HG02623 (cell line): ENCODE results near the gene SAXO2.
A peak's percentile ranks its signal among the peaks of the same experiment; 100 is the strongest.
"Not testable (repeated sequence)": the region's sequence is repeated elsewhere in the genome, so short reads cannot be mapped to it uniquely, and the experiment has no call there.

Experiments
- ATAC-seq: cut with Tn5 transposase; IDR thresholded peaks from one replicate; pipeline ENCODE4 v1.9.1; 2021; ENCODE audit warnings: moderate library complexity; ENCODE audit not compliant: unreplicated experiment

The SAXO2 gene

DNA sequence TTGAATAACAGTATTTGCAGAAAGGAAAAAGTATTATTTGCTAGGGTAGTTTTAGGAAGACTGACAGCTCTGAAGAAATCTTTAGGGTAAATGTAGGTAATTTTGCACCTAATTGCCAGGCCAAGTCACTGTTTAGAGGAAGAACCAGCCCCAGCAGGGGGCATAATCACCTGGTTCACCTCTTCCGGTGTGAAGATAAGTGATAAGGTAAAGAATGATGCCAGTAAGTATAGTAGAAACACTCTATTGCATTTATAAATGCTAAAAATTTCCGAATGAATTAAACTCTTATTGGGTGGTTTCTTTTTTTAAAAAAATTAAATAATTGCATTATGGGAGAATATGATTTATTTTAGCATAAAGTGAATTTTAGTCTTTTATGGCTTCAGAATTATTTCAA is 21.8 kb downstream of the SAXO2 start:
- not testable (repeated sequence) for ATAC-seq

DNA sequence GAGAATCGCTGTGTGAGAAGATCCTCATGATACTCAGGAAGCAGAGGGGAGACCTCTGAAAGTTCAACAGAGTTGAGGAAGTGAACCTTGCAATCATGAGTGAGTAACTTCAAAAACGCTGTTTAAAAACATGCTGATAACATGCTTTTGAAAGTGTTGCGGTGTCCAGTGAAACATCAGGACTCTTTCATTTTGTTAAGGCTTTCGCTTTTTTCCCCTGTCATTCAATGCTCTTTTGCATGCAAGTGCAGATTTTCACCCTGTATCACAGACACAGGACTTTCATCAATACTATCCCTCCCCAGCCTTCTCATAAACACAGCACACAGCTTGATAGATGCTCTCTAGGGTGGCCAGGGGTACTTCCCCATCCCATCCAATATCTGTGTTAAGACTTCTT is 23.9 kb downstream of the SAXO2 start:
- peak; percentile 74 for ATAC-seq

DNA sequence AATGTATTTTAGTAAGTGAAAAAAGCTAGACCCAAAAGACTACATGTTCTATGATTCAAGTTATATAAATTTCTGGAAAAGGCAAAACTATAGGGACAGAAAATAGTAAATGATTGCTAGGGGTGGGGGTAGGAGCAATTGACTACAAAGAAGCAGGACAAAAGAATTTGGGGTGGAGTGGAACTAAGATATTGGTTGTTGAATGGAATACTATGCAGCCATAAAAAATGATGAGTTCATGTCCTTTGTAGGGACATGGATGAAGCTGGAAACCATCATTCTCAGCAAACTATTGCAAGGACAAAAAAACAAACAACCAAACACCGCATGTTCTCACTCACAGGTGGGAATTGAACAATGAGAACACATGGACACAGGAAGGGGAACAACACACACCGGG is 25.6 kb downstream of the SAXO2 start:
- not testable (repeated sequence) for ATAC-seq

DNA sequence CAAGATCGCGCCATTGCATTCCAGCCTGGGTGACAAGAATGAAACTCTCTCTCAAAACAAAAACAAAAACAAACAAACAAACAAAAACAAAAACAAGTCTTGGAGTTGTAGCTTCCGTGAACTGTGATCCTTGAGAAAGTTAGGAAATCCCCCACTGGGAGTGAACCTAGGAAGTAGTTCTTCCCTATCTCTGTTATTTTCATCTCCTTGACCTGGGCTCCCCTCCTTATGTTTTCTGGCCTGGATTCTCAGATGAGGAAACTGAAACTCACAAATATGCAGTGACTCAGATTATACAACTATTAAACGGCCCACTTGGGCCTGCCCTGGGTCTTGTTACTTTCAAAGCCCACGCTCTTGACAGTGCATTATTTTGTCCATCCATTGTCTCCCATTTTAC is 29.7 kb downstream of the SAXO2 start:
- ATAC-seq, result no peak

DNA sequence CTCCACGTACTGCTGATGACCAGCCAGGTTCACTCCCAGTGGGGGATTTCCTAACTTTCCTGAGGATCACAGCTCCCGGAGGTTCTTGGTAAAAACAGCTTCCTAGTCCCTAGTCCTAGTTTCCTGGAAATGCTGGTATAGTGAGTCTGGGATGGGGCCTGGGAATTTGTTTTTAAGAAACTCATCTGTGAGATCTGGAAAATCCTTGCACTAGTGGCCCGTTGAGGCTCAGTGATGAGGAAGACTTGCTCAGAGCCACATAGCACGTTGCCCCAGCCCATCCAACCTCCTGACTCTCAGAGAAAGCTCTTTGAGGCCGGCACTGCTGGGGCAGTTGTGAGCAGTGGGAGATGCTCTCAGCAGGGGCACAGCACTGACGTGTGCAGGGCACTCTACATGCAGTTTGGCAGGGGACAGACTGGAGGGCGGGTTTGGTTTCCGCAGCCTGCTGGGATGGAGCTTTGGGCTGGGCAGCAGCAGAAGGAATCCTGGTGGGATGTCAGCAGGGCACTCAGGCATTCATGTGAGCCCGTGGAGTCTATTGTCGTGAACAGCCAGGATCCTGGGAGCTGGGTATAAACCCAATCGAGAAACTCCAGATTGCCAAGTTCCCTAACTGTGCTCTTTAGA is 31.6 kb downstream of the SAXO2 start:
- no peak for ATAC-seq

DNA sequence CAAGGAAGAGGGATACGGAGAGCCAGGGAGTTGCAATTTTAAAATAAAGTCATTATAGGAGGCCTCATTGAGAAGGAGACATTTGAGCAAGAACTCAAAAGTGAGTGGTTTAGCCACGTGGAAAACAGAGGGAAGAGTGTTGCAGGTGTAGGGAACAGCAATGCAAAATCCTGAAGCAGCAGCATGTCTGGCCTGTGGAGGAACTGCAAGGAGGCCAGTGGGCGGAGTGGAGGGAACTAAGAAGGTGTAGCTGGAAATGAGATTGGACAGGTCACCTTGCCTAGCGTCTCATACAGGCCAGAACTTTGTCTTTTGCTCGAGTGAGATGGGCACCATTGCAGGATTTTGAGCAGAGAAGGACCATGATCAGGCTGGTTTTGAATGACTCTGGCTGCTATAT is 34.9 kb downstream of the SAXO2 start:
- ATAC-seq, result no peak

DNA sequence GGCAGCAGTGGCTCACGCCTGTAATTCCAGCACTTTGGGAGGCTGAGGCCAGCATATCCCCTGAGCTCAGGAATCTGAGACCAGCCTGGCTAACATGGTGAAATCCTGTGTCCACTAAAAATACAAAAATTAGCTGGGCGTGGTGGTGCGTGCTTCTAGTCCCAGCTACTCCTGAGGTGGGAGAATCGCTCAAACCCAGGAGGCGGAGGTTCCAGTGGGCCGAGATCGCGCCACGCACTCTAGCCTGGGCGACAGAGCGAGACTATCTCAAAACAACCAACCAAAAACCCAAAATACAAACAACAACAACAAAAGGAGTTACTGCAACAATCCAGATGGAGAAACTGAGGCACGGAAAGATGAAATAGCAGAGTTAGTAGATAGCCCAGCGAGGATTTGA is 35.4 kb downstream of the SAXO2 start:
- ATAC-seq, result no peak

DNA sequence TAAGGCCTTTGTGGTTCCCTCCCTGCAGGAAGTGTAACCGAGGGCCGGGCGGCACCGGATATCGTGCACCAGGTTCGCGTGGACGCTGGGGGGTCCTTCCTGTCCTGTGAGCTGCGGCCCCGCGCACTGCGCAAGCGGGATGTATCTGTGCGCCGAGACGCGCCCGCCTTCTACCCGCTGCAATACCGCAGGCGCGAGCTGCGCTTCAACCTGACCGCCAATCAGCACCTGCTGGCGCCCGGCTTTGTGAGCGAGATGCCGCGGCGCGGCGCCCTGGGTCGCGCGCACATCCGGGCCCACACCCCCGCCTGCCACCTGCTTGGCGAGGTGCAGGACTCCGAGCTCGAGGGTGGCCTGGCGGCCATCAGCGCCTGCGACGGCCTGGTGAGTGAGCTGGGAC is 35.9 kb downstream of the SAXO2 start:
- ATAC-seq, result no peak

DNA sequence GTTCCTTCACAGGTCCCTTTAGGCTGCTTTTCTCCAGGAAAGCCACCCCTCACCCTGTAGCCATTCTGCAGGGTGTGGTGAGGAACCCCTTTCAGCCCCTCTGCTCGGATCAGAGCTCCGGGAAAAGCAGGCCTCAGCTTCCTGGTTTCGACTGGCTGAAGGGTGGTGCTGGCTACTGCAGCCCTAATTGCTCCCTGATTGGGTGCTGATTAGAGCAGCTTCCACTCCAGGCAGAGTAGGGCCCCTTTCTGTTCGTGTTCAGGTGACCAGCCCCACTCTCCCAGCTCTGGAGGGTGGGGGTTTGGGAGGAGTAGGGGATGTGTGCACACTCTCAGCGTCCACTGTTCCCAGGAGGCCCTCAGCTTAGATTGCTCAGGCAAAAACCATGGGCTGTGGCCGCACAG is 36.9 kb downstream of the SAXO2 start:
- ATAC-seq, result not testable (repeated sequence)

DNA sequence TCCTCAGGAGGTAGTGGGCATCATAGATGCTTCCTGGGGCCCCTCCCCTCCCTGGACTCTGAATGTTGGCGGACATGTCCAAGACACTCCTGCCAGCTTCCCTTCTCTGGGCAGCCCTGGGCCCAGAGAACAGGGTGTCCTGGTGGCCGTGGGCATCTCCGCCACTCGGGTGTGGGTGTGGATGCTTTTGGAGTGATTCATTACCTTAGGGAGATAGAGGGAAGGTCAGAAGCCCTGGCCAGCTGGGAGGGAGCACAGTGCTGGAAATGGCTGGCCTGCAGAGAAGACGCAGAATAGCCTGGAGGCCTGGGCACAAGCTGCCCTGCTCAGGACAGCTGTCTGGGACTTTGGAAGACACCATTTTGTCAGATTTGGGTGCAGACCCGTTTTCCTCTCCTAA is 37.7 kb downstream of the SAXO2 start:
- ATAC-seq, result not testable (repeated sequence)

DNA sequence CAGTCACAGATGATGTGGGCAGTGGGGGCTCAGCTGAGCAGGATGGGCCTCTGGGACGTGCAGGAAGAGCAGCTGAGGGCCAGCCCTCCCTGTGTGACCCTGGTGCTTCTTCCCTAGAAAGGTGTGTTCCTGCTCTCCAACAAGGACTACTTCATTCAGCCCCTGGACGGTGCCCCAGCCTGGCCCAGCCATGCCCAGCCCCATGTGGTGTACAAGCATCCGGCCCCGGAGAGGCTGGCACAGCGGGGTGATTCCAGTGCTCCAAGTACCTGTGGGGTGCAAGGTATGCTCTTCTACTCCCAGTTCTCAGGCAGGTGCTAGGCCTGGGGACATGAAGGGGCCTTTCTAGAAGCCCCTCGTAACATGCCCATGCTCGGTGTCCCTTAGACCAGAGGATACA is 38.3 kb downstream of the SAXO2 start:
- no peak for ATAC-seq

DNA sequence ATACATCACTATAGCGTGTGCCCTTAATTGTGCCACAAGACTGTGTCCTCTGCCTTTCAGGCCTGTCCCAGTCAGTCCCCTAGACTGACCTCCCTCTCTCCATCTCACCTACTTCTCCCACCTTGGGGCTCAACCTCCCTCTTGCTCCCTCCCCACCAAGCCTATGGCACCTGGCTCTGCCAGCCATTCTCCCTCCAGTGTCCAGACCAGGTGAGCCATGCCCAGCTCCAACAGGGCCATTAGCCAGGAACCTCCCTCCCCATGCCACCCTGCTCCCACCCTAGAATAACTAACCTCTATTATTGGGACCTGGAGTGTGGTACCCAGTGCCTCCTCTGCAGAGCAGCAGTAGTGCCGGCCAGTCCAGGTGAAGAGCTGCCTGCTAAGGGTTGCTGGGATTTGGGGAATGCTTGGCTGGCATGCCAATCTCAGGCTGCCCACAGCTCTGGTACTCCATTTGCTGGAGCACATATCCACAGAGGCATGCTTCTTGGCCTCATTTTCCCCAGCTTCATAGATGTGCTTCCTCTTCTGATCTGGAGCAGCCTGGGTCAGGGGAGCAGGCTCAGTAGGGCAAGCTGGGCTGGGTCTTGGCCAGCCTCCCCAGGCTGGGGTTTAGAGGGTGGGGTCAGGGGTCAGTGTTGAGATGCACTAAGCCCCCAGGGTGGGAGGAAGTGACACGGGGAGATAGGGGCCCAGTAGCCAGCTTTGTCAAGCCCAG is 38.8 kb downstream of the SAXO2 start:
- no peak for ATAC-seq

DNA sequence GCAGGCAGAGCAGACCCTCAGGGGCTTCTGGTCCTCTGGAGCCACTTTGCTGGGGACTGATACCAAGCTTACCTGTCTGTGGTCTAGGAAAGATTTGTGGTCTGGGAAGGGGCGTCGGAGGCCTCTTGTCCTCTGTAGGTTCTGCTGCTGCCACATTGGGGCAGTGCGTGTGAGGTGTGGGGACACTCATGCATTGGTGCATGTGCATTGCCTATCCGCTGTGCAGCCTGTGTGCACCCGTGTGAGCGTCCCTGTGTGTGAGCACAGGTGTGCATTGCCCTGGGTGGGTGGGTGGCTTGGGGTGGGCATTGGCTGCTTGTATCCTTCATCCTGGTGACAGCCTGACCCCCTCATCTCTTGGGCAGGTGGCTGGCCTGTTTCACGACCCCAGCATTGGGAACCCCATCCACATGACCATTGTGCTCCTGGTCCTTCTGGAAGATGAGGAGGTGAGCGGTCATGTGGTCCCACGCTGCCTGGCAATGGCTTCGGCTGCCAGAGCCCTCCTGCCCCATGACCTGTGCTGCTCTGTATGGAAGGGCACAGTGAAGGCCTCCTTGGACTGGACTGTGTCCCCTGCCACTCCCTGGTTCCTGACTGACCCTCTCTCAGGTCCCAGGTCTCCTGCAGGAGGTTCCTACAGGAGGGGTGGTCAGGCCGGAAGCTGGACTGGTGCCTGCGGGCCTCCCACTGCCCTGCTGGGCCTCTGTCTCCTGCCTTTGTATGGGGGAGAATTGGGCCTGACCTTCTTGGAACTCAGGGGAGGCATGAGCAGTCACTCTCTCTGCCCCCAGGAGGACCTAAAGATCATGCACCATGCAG is 41.5 kb downstream of the SAXO2 start:
- ATAC-seq, result no peak

DNA sequence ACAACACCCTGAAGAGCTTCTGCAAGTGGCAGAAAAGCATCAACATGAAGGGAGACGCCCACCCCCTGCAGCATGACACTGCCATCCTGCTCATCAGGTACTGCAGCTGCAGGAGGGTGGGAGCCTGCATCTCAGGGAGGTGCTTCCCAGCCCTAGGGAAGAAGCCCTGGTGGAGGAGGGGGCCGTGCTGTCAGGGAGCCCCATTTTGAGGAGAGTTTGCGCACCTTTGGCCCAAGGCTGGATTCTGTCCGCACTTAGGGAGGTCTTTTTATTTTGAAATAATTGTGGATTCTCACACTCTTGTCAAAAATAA is 42.1 kb downstream of the SAXO2 start:
- no peak for ATAC-seq

DNA sequence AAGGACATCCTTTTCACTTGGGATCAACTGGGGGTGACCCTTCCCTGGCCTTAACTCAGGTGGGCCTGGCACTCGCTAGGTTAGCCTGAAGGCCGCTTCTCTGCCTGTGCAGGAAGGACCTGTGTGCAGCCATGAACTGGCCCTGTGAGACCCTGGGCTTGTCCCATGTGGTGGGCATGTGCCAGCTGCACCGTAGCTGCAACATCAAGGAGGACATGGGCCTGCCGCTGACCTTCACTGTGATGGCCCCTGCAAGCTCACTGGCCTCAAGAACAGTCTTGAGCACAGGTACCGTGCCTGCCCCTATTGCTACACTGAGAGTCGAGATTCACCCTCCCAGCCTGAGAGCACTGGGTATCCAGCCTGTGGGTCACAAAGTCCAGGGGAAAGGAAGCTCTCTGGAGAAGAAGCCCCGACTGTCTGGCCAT is 43.0 kb downstream of the SAXO2 start:
- ATAC-seq, result no peak

DNA sequence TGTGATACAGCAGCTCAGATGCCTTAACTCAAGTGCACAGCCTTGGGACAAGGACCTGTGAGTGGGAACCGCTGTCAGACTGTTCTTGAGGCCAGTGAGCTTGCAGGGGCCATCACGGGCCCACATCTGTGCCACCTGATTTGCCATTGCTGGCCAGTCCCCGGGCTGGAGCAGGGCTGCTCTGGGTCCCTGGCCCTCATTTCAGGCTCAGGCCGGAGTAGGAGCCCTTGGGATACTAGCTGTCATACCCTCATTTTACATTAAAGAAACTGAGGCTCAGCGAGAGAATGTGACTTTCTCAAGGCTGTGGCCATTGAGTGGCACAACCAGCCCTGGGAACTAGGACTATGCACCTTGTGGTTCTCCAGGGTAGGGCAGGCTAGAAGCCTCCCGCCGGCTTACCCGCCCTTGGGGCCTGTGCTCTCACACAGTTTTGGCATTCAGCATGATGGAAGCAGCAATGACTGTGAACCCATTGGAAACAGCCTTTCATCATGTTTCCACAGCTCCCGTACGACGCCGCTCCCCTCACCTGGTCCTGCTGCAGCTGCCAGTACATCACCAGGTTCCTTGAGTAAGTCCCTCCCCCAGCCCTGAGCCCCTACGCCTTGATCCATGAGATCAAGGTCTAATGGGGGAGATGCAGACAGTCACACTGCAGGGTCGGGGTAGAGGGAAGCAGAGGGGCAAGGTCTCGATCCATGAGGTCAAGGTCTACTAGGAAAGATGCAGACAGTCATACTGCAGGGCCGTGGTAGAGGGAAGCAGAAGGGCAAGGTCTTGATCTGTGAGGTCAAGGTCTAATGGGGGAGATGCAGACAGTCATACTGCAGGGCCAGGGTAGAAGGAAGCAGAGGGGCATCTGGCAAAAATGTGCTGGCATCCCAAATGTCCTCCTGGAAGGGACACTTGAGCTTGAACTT is 44.4 kb downstream of the SAXO2 start:
- no peak for ATAC-seq

DNA sequence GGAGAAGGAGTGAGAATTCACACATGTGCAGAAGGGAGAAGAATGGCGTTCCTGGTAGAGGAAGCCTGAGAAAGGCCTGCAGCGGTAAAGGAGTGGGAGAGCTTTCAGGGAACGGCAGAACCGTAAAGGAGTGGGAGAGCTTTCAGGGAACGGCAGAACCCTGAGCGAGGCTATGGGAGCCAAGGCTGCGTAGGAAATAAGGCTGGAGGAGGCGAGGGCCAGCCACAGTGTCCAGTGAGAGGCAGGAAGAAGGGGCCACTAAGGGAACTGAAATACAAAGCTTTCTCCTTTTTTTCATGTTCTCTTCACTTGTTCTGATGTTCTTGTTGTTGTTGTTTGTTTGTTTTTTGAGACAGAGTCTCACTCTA is 45.1 kb downstream of the SAXO2 start:
- ATAC-seq, result no peak

DNA sequence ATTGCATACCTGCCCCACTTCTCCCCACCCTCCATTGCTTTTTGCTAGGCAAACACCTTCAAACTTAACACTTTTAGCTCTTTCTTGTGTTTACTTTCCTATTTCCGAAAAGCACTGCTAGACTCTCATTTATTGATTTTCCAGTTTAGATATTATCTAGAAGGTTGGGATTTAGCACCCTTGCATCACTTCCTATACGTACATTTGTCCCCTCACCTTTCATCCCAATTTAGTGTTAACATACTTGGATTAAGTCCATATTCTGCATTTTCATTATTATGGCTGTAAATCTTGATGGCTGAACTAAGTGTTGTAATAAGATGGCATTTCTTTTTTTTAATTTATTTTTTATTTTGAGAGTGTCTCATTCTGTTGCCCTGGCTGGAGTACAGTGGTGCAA is 47.2 kb downstream of the SAXO2 start:
- no peak for ATAC-seq

DNA sequence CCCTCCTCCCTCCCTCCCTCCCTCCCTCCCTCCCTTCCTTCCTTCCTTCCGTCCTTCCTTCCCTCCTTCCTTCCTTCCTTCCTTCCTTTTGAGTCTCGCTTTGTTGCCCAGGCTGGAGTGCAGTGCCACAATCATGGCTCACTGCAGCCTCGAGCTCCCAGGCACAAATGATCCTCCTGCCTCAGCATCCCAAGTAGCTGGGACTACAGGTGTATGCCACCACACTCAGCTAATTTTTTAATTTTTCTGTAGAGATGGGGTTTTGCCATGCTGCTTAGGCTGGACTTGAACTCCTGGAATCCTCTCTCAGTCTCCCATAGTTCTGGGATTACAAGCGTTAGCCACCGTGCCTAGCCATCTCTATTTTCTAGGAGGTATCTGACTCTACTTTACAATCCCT is 48.7 kb downstream of the SAXO2 start:
- not testable (repeated sequence) for ATAC-seq

DNA sequence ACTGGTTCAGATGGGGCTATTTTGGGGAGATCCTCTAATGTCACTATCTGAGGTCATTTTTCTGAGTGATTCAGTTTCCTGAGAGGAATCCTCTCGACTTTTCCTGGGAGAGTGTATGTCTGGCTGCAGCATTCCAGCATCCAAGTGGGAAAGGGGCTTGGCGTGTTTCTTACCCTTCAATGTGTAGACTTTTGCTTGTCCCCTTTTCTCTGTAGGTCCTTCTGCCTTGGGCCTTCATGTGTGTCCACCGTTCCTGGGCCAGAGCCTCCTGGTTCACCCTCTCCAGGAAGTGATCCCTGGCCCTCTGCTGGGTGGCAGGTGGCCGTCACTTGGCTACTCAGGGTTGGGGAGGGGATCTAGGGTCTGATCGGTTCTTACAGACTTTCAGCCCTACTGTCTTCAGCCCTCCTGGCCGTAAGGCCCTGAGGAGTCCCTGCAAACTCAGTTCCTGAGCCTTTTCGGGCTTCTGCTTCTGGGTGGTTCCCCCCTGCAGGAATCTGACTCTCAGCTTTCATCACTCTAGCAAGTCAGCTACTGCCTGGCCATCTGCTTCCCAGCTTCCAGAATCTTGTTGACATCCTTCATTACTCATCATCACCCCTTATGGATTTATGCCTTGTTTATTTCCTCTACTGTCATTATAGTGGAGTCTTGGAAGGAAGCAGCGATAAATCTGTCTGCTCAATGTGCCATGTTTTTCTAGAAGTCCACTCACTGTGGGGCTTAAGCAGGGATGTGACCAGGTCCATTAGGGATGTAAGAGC is 50.1 kb downstream of the SAXO2 start:
- no peak for ATAC-seq
